K562 (cell line): ENCODE measurements around the gene PSMD13. TPM values are rescaled to one million over a fixed set of nuclear protein-coding genes. Genes with fewer than 3 reads are reported as not detected.

Experiments used
- AFF1 ChIP-seq, 2 experiments: fragments of 450-650 bp; IDR thresholded peaks; 2 replicates each; pipeline ENCODE4 v1.6.1; 2018; ENCODE audit warnings: mild to moderate bottlenecking in 2 of 2, low read depth in 1 of 2; ENCODE audit not compliant: partially characterized antibody in 2 of 2
- CBX8 ChIP-seq: fragments of 200-600 bp; sonication (generic); IDR thresholded peaks from 2 replicates; pipeline ENCODE4 v1.6.1; 2012; ENCODE audit warnings: borderline replicate concordance, mixed run types, low read depth, mild to moderate bottlenecking, moderate library complexity, mixed read lengths, low read length, control low read depth, inconsistent platforms; ENCODE audit not compliant: poor library complexity, severe bottlenecking; ENCODE audit errors: extremely low read depth
- CREB1 ChIP-seq, 2 experiments: sonication (generic) in 1 of 2; formaldehyde crosslinking in 1 of 2; IDR thresholded peaks; 2 replicates each; pipeline versions ENCODE4 v1.6.1 to v1.8.0; 2012 to 2022; ENCODE audit warnings: inconsistent platforms in 1 of 2, mild to moderate bottlenecking in 1 of 2, missing genetic modification reagents in 1 of 2, moderate library complexity in 1 of 2
- MAX ChIP-seq: sonication (generic); formaldehyde crosslinking; IDR thresholded peaks from 2 replicates; pipeline ENCODE4 v1.9.0; 2022; ENCODE audit warnings: mild to moderate bottlenecking, missing genetic modification reagents
- REST ChIP-seq, 2 experiments: fragments of 450-650 bp; formaldehyde crosslinking in 1 of 2; IDR thresholded peaks; 2 replicates each; pipeline versions ENCODE4 v1.4.0 to v1.6.1; 2014 to 2020; ENCODE audit warnings: mild to moderate bottlenecking in 2 of 2, borderline replicate concordance in 1 of 2, low read depth in 1 of 2
- ZNF146 ChIP-seq: IDR thresholded peaks from one replicate; pipeline ENCODE4 v1.6.1; 2018; ENCODE audit warnings: missing compliant biosample characterization; ENCODE audit not compliant: unreplicated experiment
- ZNF444 ChIP-seq: fragments of 250-450 bp; sonication (Bioruptor Pico); IDR thresholded peaks from 2 replicates; pipeline ENCODE4 v1.4.0; 2020; ENCODE audit warnings: mild to moderate bottlenecking, moderate library complexity
- ZNF778 ChIP-seq: fragments of 450-650 bp; formaldehyde crosslinking; IDR thresholded peaks from 2 replicates; pipeline ENCODE4 v1.4.0; 2020; ENCODE audit warnings: mild to moderate bottlenecking, moderate library complexity
- polyA plus RNA-seq, 8 experiments: library from polyadenylated mRNA; depleted of rRNA in 4 of 8; stranded (reverse) in 5 of 8; unstranded in 3 of 8; fragments of >200 nt; fragmentation: Nextera tagmentation in 2 of 8; fragmentation: Illumina TruSeq in 1 of 8; extraction: Ambion mirVana in 2 of 8; extraction: Trizol in 1 of 8; gene quantifications; 2 replicates each; pipeline versions ENCODE4 v1.2.1 to v1.2.3, GENCODE V29; 2011 to 2014; ENCODE audit warnings: inconsistent platforms in 1 of 8, missing spikeins in 1 of 8
- total RNA-seq, 7 experiments: library from RNA; depleted of rRNA in 6 of 7; stranded (reverse); fragments of >200 nt in 6 of 7; fragmentation: Illumina TruSeq in 2 of 7; extraction: Trizol in 2 of 7; gene quantifications; 2 replicates each; pipeline versions ENCODE4 v1.2.1 to v1.2.3, GENCODE V29; 2011 to 2021; ENCODE audit warnings: low replicate concordance in 1 of 7
- TF ChIP-seq, protein P1 (sequence below), 2 experiments: fragments of 450-650 bp; conservative IDR thresholded peaks; 2 replicates each; pipeline ENCODE4 v1.6.1; 2017; ENCODE audit warnings: mild to moderate bottlenecking in 2 of 2, moderate library complexity in 2 of 2

PSMD13 gene
- total and polyA plus RNA-seq, 9 of the 15 experiments (the other 6 are each of a cell fraction or from before 2014, with no cell fraction given) = 185 to 383 (median 267) TPM

- peak in 1 of 2 experiments; percentile 84 for TF ChIP-seq AFF1 (IDR thresholded peaks at IDR 0.05; ENCODE audit: low read depth in 1 of 2, partially characterized antibody in 2 of 2)
- TF ChIP-seq CBX8 = no peak
- TF ChIP-seq, protein P1, sequence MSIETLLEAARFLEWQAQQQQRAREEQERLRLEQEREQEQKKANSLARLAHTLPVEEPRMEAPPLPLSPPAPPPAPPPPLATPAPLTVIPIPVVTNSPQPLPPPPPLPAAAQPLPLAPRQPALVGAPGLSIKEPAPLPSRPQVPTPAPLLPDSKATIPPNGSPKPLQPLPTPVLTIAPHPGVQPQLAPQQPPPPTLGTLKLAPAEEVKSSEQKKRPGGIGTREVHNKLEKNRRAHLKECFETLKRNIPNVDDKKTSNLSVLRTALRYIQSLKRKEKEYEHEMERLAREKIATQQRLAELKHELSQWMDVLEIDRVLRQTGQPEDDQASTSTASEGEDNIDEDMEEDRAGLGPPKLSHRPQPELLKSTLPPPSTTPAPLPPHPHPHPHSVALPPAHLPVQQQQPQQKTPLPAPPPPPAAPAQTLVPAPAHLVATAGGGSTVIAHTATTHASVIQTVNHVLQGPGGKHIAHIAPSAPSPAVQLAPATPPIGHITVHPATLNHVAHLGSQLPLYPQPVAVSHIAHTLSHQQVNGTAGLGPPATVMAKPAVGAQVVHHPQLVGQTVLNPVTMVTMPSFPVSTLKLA (conservative IDR thresholded peaks at IDR 0.05) = peak; percentile 41 to 77; a peak in 3 of 4 replicates
- TF ChIP-seq REST (IDR thresholded peaks at IDR 0.05; ENCODE audit: borderline replicate concordance) = no peak
- no peak for TF ChIP-seq REST (CRISPR knock-in tag; IDR thresholded peaks at IDR 0.05; ENCODE audit: low read depth)
- 0 out of 2 replicates have a peak, but pooled peaks have one; percentile 55 for TF ChIP-seq CREB1 (IDR thresholded peaks at IDR 0.05)
- no peak for TF ChIP-seq CREB1 (CRISPR knock-in tag; IDR thresholded peaks at IDR 0.05)
- no peak for TF ChIP-seq ZNF146 (CRISPR knock-in tag)
- TF ChIP-seq ZNF778 (CRISPR knock-in tag) = no peak
- TF ChIP-seq ZNF444 (CRISPR knock-in tag) = no peak
- no peak for TF ChIP-seq MAX
These were observed 28.4 kb upstream of the PSMD13 start (continued) for GRCh38 chr11:208181-208916.
